HG02938 (cell line): ENCODE results near the gene PTGR1.
A peak's percentile ranks its signal among the peaks of the same experiment; 100 is the strongest.
"Not testable (repeated sequence)": the region's sequence is repeated elsewhere in the genome, so short reads cannot be mapped to it uniquely, and the experiment has no call there.

ENCODE experiments used
- ATAC-seq: cut with Tn5 transposase; IDR thresholded peaks from one replicate; pipeline ENCODE4 v1.9.1; 2021; ENCODE audit warnings: mild to moderate bottlenecking, moderate library complexity; ENCODE audit not compliant: unreplicated experiment

The PTGR1 gene

GRCh38 chr9:111613436-111614040 is 14.1 kb upstream of the PTGR1 start:
- ATAC-seq: no peak

- no peak for ATAC-seq
Observed at GRCh38 chr9:111610845-111611244, 11.4 kb upstream of the PTGR1 start.

GRCh38 chr9:111610149-111610548 is 10.7 kb upstream of the PTGR1 start:
- no peak for ATAC-seq

GRCh38 chr9:111605041-111605559 is 5.7 kb upstream of the PTGR1 start:
- no peak for ATAC-seq

- no peak for ATAC-seq
Observed at GRCh38 chr9:111604054-111604615, 4.7 kb upstream of the PTGR1 start.

- no peak for ATAC-seq
Observed at GRCh38 chr9:111603041-111603440, 3.6 kb upstream of the PTGR1 start.

GRCh38 chr9:111601237-111602018 is 2.0 kb upstream of the PTGR1 start:
- ATAC-seq: no peak

GRCh38 chr9:111599955-111600343 is 502 bp upstream of the PTGR1 start:
- no peak for ATAC-seq

GRCh38 chr9:111598733-111599091 is 735 bp downstream of the PTGR1 start:
- peak; percentile 19 for ATAC-seq

GRCh38 chr9:111597852-111598732 is 1.4 kb downstream of the PTGR1 start:
- peak; percentile 70 for ATAC-seq

- no peak for ATAC-seq
Observed at GRCh38 chr9:111588846-111589245, 10.6 kb downstream of the PTGR1 start.

- ATAC-seq: no peak
Observed at GRCh38 chr9:111586378-111586777, 13.1 kb downstream of the PTGR1 start.

- ATAC-seq: no peak
Observed at GRCh38 chr9:111582888-111583287, 16.6 kb downstream of the PTGR1 start.

GRCh38 chr9:111572950-111573604 is 26.4 kb downstream of the PTGR1 start:
- ATAC-seq: no peak

GRCh38 chr9:111568127-111568526 is 31.3 kb downstream of the PTGR1 start:
- not testable (repeated sequence) for ATAC-seq

- no peak for ATAC-seq
Observed at GRCh38 chr9:111566234-111566633, 33.2 kb downstream of the PTGR1 start.

- ATAC-seq: no peak
Observed at GRCh38 chr9:111561165-111561719, 38.2 kb downstream of the PTGR1 start.

- ATAC-seq: no peak
Observed at GRCh38 chr9:111559000-111559610, 40.3 kb downstream of the PTGR1 start.

GRCh38 chr9:111555425-111555824 is 44.0 kb downstream of the PTGR1 start:
- not testable (repeated sequence) for ATAC-seq

- no peak for ATAC-seq
Observed at GRCh38 chr9:111548623-111549022, 50.8 kb downstream of the PTGR1 start.
